Breast epithelium (tissue), 3 donors: ENCODE measurements around the gene POLDIP2.

Source experiments
- CTCF ChIP-seq, 3 donors: fragments of 450-650 bp; IDR thresholded peaks; one replicate each; pipeline ENCODE4 v1.5.1; 2016 to 2017; ENCODE audit warnings: antibody characterized with exemption in 3 of 3, mild to moderate bottlenecking in 3 of 3, moderate library complexity in 3 of 3
- POLR2A ChIP-seq: fragments of 450-650 bp; IDR thresholded peaks from one replicate; pipeline ENCODE4 v1.6.1; 2016; ENCODE audit warnings: antibody characterized with exemption, mild to moderate bottlenecking, moderate library complexity

GRCh38 chr17:28385037-28385400 is 27.7 kb upstream of the POLDIP2 start:
- no peak for TF ChIP-seq POLR2A
- TF ChIP-seq CTCF (IDR thresholded peaks at IDR 0.05), result no peak
